Femur (tissue), 1 donor: ENCODE measurements around the gene RAB10.
"Not testable (repeated sequence)": the region's sequence is repeated elsewhere in the genome, so short reads cannot be mapped to it uniquely, and the experiment has no call there.

ENCODE experiments used
- DNase-seq: peaks from one replicate; pipeline ENCODE4 v3.0.0-alpha.2; 2017

RAB10 gene

DNA sequence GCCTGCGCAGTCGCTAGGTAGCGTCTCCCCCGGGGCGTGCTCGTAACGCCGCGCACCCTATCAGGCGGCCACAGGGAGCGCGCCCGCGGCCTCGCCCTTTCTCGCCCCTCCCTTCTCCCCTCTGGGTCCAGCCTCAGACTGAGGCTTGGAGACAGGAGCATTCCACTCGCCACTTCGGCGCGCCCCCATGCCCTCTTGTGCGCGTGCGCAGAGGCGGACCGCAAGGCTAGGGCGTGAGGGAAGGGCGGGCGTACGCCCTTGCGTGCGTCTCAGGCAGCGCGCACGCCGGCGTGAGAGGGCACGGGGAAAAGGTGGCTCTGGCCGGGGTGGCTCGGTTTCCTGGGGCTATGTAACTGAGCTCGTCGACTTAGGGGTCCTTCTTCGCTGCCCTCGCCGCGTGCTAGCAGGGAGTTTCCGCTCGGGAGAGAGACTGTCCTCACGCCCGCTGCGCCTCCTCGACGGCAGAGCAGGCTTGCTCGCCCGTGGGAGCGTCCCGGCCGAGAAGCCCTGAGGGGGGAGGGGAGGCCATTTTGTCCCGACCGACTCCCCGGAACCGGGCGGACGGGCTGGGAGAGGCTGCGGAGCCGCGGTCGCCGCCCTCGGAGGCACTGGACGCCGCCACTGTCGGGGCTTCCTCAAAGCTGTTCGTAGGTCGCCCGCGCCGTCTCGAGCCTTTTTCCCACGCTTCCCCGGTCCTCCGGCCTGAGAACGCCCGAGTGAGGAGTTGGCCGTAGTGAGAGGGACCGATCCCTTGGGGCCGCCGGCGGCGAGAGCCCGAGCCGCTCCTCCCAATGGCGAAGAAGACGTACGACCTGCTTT, at the start of gene RAB10:
TSS of gene RAB10 (plus strand) at position 267 of the 819 bp plus-strand sequence. CDS start at position 792, 525 bp downstream.
- DNase-seq: peak; percentile 99

DNA sequence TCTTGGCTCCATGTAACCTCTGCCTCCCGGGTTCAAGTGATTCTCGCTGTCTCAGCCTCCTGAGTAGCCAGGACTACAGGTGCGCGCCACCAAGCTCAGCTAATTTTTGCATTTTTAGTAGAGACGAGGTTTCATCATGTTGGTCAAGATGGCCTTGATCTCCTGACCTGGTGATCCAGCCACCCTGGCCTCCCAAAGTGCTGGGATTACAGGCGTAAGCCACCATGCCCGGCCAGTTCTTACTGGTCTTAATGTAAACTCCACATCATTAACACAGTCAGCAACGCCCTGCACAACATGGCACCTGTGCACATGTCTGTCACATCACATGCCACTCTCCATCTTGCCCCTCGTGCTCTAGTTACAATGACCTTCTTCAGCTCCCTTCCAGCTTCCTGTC, 45.8 kb upstream of the RAB10 start:
- no peak for DNase-seq

- DNase-seq: no peak
Observed at GRCh38 chr2:25989154-25989553, 44.7 kb upstream of the RAB10 start.

- no peak for DNase-seq
Observed at GRCh38 chr2:25991965-25992364, 41.9 kb upstream of the RAB10 start.

DNA sequence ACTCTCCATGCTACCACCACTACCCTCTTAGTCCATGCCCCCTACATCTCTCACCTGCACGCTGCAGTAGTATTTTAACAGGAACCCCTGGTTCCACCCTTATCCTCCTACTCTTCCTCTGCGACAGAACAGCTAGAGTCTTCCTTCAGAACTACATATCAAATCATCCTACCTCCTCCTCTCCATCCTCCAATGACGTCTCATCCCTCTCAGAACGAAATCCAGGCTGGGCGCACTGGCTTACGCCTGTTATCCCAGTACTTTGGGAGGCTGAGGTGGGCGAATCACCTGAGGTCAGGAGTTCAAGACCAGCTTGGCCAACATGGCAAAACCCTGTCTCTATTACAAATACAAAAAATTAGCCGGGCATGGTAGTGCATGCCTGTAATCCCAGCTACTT, 41.3 kb upstream of the RAB10 start:
- DNase-seq: no peak

DNA sequence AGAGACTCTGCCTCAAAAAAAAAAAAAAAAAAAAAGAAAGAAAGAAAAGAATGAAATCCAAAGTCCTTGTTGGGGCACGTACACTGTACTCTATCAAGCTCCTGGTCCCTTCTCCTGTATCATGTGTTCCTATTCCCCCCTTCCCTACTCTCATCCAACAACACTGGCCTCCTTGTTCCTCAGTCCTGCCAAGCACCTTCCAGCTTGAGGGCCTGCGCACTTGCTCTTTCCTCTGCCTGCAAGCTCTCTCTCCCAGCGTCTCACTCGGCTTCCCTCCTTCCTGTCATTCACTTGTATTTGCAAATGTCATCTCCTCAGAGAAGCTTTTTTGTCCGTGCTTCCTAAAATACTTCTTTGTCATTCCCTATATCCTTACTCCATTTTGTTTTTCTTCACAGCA, 40.8 kb upstream of the RAB10 start:
- no peak for DNase-seq

- DNase-seq: no peak
Observed at GRCh38 chr2:25994509-25994908, 39.4 kb upstream of the RAB10 start.

DNA sequence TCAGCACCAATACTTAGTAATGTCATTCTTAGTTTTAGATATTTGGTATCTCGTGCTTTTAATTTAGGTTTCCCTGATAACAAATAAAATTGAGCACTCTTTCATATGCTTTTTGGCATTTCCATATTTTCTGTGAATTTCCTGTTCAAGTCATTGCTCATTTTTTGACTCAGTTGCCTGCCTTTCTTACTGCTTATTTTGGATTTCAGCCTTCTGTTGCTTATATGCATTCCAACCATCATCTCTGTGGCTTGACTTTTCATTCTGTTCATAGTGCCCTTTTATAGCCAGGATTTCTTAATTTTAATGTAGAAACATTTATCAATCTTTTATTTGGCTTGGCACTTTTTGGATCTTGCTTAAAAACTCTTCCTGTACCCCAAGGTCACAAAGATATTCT, 37.0 kb upstream of the RAB10 start:
- no peak for DNase-seq

DNA sequence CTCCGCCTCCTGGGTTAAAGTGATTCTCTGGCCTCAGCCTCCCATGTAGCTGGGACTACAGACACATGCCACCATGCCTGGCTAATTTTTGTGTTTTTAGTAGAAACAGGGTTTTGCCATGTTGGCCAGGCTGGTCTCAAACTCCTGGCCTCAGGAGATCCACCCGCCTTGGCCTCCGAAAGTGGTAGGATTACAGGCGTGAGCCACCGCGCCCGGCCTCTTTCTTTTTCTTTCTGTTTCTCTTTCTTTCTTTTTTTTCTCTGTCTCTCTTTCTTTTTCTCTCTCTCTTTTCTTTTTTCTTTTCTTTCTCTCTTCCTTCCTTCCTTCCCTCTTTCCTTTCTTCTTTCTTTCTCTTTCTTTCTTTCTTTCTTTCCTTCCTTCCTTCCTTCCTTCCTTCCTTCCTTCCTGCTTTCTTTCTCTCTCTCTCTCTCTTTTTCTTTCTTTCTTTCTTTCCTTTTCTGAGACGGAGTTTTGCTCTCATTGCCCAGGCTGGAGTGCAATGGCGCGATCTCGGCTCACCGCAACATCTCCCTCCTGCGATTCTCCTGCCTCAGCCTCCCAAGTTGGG, 35.0 kb upstream of the RAB10 start:
- not testable (repeated sequence) for DNase-seq

GRCh38 chr2:25999406-25999805, 34.5 kb upstream of the RAB10 start:
- DNase-seq: not testable (repeated sequence)

GRCh38 chr2:26000561-26001082, 33.3 kb upstream of the RAB10 start:
- no peak for DNase-seq

DNA sequence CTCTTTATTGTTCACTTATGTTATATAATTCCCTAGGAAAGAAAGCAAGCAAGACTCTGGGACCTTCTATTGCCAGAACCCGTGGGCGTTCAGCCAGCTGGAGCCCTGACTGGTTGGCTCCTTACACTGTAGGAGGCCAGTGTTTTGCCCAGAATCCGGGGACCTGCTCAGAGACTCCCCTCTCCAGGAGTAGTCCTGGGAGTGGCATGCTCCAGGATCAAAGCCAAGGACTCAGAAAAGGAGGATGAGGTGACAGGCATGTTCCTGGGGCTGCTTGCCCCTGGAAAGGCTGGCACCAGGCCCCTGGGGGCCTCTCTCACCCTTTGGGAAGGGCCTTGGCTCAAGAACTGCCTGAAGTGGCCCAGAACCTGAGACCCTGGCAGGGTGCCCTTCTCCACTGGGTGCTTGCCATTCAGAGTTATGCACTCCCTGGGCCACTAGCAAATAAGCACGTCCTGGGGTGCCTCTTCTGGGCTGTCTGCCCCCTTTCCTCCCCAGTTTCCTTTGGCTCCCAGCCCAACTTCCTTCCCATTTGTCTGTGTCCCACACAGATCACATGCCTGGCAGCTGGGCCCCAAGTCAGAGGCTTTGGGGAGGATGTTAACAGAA, 32.0 kb upstream of the RAB10 start:
- peak; percentile 74 for DNase-seq

GRCh38 chr2:26002632-26003310, 31.1 kb upstream of the RAB10 start:
- DNase-seq: no peak

GRCh38 chr2:26008095-26008494, 25.8 kb upstream of the RAB10 start:
- no peak for DNase-seq

GRCh38 chr2:26008851-26009566, 24.9 kb upstream of the RAB10 start:
- DNase-seq: peak; percentile 70

- no peak for DNase-seq
Observed at GRCh38 chr2:26009567-26009963, 24.3 kb upstream of the RAB10 start.

GRCh38 chr2:26010943-26011342, 22.9 kb upstream of the RAB10 start:
- DNase-seq: no peak

DNA sequence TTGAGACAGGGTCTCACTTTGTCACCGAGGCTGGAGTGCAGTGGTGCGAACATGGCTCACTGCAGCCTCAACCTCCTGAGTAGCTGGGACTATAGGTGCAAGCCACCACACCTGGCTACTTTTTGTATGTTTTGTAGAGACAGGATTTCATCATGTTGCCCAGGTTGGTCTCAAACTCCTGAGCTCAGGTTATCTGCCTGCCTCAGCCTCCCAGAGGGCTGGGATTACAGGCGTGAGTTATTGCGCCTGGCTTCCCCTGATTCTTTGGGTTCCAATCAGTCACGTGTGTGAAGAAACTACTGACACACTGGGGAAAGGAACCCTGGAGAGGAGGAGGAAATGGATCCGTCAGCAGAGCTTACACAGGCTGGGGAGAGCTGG, 22.3 kb upstream of the RAB10 start:
- DNase-seq: no peak

DNA sequence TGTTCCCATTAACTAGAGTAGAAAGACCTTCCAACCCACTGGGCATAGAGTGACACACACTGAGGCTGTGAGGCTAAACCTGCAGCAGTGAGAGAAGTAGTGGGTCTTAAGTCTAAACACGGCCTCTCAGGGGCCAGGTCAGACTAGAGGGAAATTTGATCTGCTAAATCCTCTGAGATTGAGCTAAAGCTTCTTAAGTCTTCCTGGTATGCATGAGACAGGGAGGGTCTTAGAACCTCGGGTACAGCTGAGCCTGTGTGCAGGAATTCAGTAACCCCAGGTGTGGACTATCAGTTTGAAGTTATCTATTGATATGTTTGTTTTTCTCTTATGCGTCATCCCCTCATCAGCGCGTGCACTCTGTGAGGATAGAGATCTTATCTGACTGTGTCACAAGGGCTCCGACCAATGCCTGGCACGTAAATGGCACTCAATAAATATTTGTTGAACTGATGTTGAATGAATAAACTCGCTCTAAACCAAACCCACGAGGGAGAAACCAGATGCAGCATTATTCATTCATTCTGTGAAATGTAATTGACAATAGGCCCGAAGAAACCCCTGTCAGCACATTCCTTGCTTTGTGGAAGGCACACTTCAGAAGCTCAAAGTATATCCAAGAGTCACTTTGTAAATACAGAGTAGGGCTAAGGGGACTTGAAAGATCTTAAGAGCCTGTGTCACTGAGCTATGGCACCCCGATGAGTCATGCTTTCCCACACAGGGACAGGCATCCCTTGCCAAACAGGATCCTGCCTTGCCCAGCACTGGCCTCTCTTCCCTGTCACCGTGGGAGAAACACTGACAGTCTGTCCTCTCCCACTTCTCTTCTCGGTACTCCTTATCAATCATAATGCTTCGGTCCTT, 21.7 kb upstream of the RAB10 start:
- no peak for DNase-seq

DNA sequence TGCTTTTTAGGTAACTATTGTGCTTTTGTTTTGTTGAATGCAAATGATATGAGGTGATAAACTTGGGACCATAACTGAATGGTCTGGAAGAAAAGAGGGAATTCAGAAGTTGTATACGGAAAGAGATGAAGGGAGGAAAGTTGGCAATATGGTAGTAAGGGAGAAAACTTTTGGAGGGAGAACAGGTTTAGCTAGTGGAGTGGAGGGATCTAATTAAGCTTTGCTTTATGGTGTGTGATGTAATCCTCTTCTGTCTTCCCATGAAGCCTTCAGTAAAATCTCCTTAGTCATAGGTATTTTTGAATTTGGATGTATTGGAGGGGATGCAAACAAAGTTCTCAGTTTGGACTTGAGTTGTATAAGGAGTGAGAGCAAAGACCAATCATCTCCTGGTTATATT, 20.2 kb upstream of the RAB10 start:
- DNase-seq: no peak

- no peak for DNase-seq
Observed at GRCh38 chr2:26016012-26016705, 17.7 kb upstream of the RAB10 start.
